Effector memory CD8-positive, alpha-beta T cell (primary cell): Measurements from ENCODE around the gene PRKCB.

Experiments
- ATAC-seq: fragments of 150-1000 bp; cut with Tn5 transposase; replicated peaks from 2 replicates; pipeline ENCODE4 v1.10.0; 2021; ENCODE audit warnings: mild to moderate bottlenecking, moderate library complexity
- DNase-seq, 3 experiments: peaks; one replicate each; pipeline ENCODE4 v3.0.0; 2021
- H3K27ac Mint-ChIP-seq, 2 donors: one replicate each; pipeline ENCODE4 v1.8.0; 2022; ENCODE audit warnings: mild to moderate bottlenecking in 2 of 2, mixed read lengths in 2 of 2, moderate library complexity in 2 of 2
- H3K27me3 Mint-ChIP-seq, 2 donors: one replicate each; pipeline ENCODE4 v1.8.0; 2022; ENCODE audit warnings: mixed read lengths in 2 of 2
- H3K36me3 Mint-ChIP-seq: one replicate; pipeline ENCODE4 v1.8.0; 2022; ENCODE audit warnings: mild to moderate bottlenecking, moderate library complexity, mixed read lengths; ENCODE audit not compliant: insufficient read depth
- H3K4me1 Mint-ChIP-seq, 2 donors: one replicate each; pipeline ENCODE4 v1.8.0; 2022; ENCODE audit warnings: low read depth in 2 of 2, mixed read lengths in 2 of 2
- H3K4me3 Mint-ChIP-seq, 2 donors: one replicate each; pipeline ENCODE4 v1.8.0; 2022; ENCODE audit warnings: mild to moderate bottlenecking in 2 of 2, mixed read lengths in 2 of 2, moderate library complexity in 2 of 2
- H3K9me3 Mint-ChIP-seq, 2 donors: one replicate each; pipeline ENCODE4 v1.8.0; 2022; ENCODE audit warnings: mixed read lengths in 2 of 2
- total RNA-seq, 9 experiments: gene quantifications; one replicate each; lab custom pipeline; 2026; lab: John Stamatoyannopoulos, UW

The PRKCB gene
- 105 to 341 (median 236) reads per million in 9 experiments for total RNA-seq

- no peaks in the 10 kb centered on the region for H3K27me3 Mint-ChIP-seq
- peaks cover 37 to 39% of the 10 kb centered on the region in 2 donors for H3K4me1 Mint-ChIP-seq
- peak; percentile 88 to 92 (median 90) for DNase-seq
- H3K36me3 Mint-ChIP-seq, result peaks cover 4% of the 10 kb centered on the region
- peak; percentile 87 for ATAC-seq
- H3K9me3 Mint-ChIP-seq, result no peaks in the 10 kb centered on the region
- peak within 1 kb of the TSS; percentile 83 to 90 for H3K27ac Mint-ChIP-seq
- peak within 1 kb of the TSS; percentile 89 to 98 for H3K4me3 Mint-ChIP-seq
These were observed at the start of gene PRKCB for GRCh38 chr16:23835390-23836077. PRKCB (plus strand) TSS chr16:23835983.

GRCh38 chr16:23786964-23787561 lies 48.7 kb upstream of the PRKCB start:
- ATAC-seq, result no peak
- peaks cover 14 to 29% of the 10 kb centered on the region in 2 donors for H3K27me3 Mint-ChIP-seq
- no peaks in the 10 kb centered on the region for H3K9me3 Mint-ChIP-seq
- DNase-seq, result no peak
- H3K4me1 Mint-ChIP-seq, result no peaks in the 10 kb centered on the region
- H3K36me3 Mint-ChIP-seq, result no peaks in the 10 kb centered on the region
- H3K4me3 Mint-ChIP-seq, result no peak overlapping the region
- no peak overlapping the region for H3K27ac Mint-ChIP-seq

GRCh38 chr16:23788685-23789084 lies 47.1 kb upstream of the PRKCB start:
- Mint-ChIP-seq H3K4me1 (no peaks in the 10 kb centered on the region), H3K27ac (no peak overlapping the region), H3K27me3 (peaks cover 8 to 13% of the 10 kb centered on the region in 2 donors), H3K4me3 (no peak overlapping the region), H3K36me3 (no peaks in the 10 kb centered on the region), H3K9me3 (no peaks in the 10 kb centered on the region)
- DNase-seq (no peak), ATAC-seq (no peak)

GRCh38 chr16:23795378-23795777 lies 40.4 kb upstream of the PRKCB start:
- no peak overlapping the region for H3K27ac Mint-ChIP-seq
- H3K36me3 Mint-ChIP-seq, result no peaks in the 10 kb centered on the region
- no peak for DNase-seq
- H3K27me3 Mint-ChIP-seq, result peaks cover 0 to 15% of the 10 kb centered on the region in 2 donors
- H3K4me3 Mint-ChIP-seq, result no peak overlapping the region
- H3K4me1 Mint-ChIP-seq, result peaks cover 0 to under 1% of the 10 kb centered on the region in 2 donors
- H3K9me3 Mint-ChIP-seq, result no peaks in the 10 kb centered on the region
- ATAC-seq, result no peak

GRCh38 chr16:23796941-23797340 lies 38.8 kb upstream of the PRKCB start:
- Mint-ChIP-seq H3K4me3 (no peak overlapping the region), H3K9me3 (no peaks in the 10 kb centered on the region), H3K27ac (peak overlapping the region in 1 of 2 donors; percentile 50), H3K4me1 (peaks cover 4% of the 10 kb centered on the region in 2 donors), H3K27me3 (peaks cover 0 to 15% of the 10 kb centered on the region in 2 donors), H3K36me3 (peaks cover 1% of the 10 kb centered on the region)
- no peak for ATAC-seq
- no peak for DNase-seq

GRCh38 chr16:23801378-23801777 lies 34.4 kb upstream of the PRKCB start:
- ATAC-seq (peak; percentile 76), DNase-seq (peak; percentile 74 to 77 (median 75))
- Mint-ChIP-seq H3K9me3 (no peaks in the 10 kb centered on the region), H3K27ac (no peak overlapping the region), H3K36me3 (peaks cover 4% of the 10 kb centered on the region), H3K4me1 (peaks cover 11 to 13% of the 10 kb centered on the region in 2 donors), H3K27me3 (peaks cover 0 to 15% of the 10 kb centered on the region in 2 donors), H3K4me3 (no peak overlapping the region)

- Mint-ChIP-seq H3K4me3 (no peak overlapping the region), H3K4me1 (peaks cover 11 to 13% of the 10 kb centered on the region in 2 donors), H3K27me3 (peaks cover 0 to 5% of the 10 kb centered on the region in 2 donors), H3K27ac (no peak overlapping the region), H3K36me3 (peaks cover 4% of the 10 kb centered on the region), H3K9me3 (no peaks in the 10 kb centered on the region)
- DNase-seq (no peak), ATAC-seq (no peak)
These were observed 33.0 kb upstream of the PRKCB start for GRCh38 chr16:23802776-23803175.

GRCh38 chr16:23803591-23804123 lies 32.1 kb upstream of the PRKCB start:
- H3K4me3 Mint-ChIP-seq, result peak overlapping the region; percentile 11 to 26
- H3K9me3 Mint-ChIP-seq, result no peaks in the 10 kb centered on the region
- H3K4me1 Mint-ChIP-seq, result peaks cover 11 to 13% of the 10 kb centered on the region in 2 donors
- DNase-seq (peak; percentile 61 to 74 (median 67)), ATAC-seq (peak; percentile 94)
- peaks cover 4% of the 10 kb centered on the region for H3K36me3 Mint-ChIP-seq
- H3K27ac Mint-ChIP-seq, result peak overlapping the region in 1 of 2 donors; percentile 6
- H3K27me3 Mint-ChIP-seq, result no peaks in the 10 kb centered on the region

GRCh38 chr16:23807028-23807427 lies 28.8 kb upstream of the PRKCB start:
- no peak for ATAC-seq
- Mint-ChIP-seq H3K9me3 (no peaks in the 10 kb centered on the region), H3K27ac (no peak overlapping the region), H3K36me3 (peaks cover 2% of the 10 kb centered on the region), H3K4me3 (no peak overlapping the region), H3K4me1 (peaks cover 6 to 8% of the 10 kb centered on the region in 2 donors), H3K27me3 (peaks cover 0 to 6% of the 10 kb centered on the region in 2 donors)
- no peak for DNase-seq

GRCh38 chr16:23821467-23821866 lies 14.3 kb upstream of the PRKCB start:
- Mint-ChIP-seq H3K36me3 (peaks cover 3% of the 10 kb centered on the region), H3K27ac (peak overlapping the region in 1 of 2 donors; percentile 6), H3K4me3 (no peak overlapping the region), H3K4me1 (peaks cover 23 to 28% of the 10 kb centered on the region in 2 donors), H3K9me3 (no peaks in the 10 kb centered on the region), H3K27me3 (peaks cover 6 to 9% of the 10 kb centered on the region in 2 donors)
- ATAC-seq, result no peak
- no peak for DNase-seq

GRCh38 chr16:23821875-23822688 lies 13.7 kb upstream of the PRKCB start:
- ATAC-seq, result no peak
- Mint-ChIP-seq H3K9me3 (no peaks in the 10 kb centered on the region), H3K4me3 (no peak overlapping the region), H3K27me3 (peaks cover 2 to 6% of the 10 kb centered on the region in 2 donors), H3K36me3 (peaks cover 3% of the 10 kb centered on the region), H3K4me1 (peaks cover 29 to 34% of the 10 kb centered on the region in 2 donors), H3K27ac (peak overlapping the region; percentile 6 to 29)
- no peak for DNase-seq

- peak overlapping the region; percentile 90 to 96 for H3K27ac Mint-ChIP-seq
- H3K4me1 Mint-ChIP-seq, result peaks cover 31 to 44% of the 10 kb centered on the region in 2 donors
- peaks cover 3% of the 10 kb centered on the region for H3K36me3 Mint-ChIP-seq
- H3K4me3 Mint-ChIP-seq, result no peak overlapping the region
- no peak for ATAC-seq
- H3K27me3 Mint-ChIP-seq, result no peaks in the 10 kb centered on the region
- no peaks in the 10 kb centered on the region for H3K9me3 Mint-ChIP-seq
- no peak for DNase-seq
These were observed 12.1 kb upstream of the PRKCB start for GRCh38 chr16:23823475-23824384.
